Endometrial microvascular endothelial cells (primary cell): Measurements from ENCODE around the gene SEMA4B. TPM values are rescaled to one million over a fixed set of nuclear protein-coding genes. Genes with fewer than 3 reads are reported as not detected.

Source experiments
- total RNA-seq: library from RNA; depleted of rRNA; stranded (reverse); fragments of >200 nt; gene quantifications from one replicate; pipeline ENCODE4 v1.2.3, GENCODE V29; 2015; ENCODE audit errors: inconsistent ontology term

Gene SEMA4B
- total RNA-seq, 1 donor from 2014 or later, result 8.5 TPM

Other genes starting within 250 kb of the SEMA4B start
- 15.2 TPM for gene ZNF710, start 200.0 kb upstream of the SEMA4B start, total RNA-seq
- gene IDH2, start 98.9 kb upstream of the SEMA4B start, total RNA-seq, result 74.7 TPM
- 33.5 TPM for gene CIB1, start 32.6 kb downstream of the SEMA4B start, total RNA-seq
- gene GDPGP1, start 32.9 kb downstream of the SEMA4B start, total RNA-seq, result 11.6 TPM
- gene TTLL13, start 48.2 kb downstream of the SEMA4B start, total RNA-seq, result not detected
- gene NGRN, start 64.3 kb downstream of the SEMA4B start, total RNA-seq, result 78.2 TPM
- 0.56 TPM for gene ZNF774, start 151.0 kb downstream of the SEMA4B start, total RNA-seq
- 213 TPM for gene IQGAP1, start 186.9 kb downstream of the SEMA4B start, total RNA-seq